ENCODE data around the gene THSD7A. TPM values are rescaled to one million over a fixed set of nuclear protein-coding genes. Genes with fewer than 3 reads are reported as not detected.

Gene THSD7A
- total RNA-seq, 1 donor from 2014 or later, result 8.0 TPM

DNA sequence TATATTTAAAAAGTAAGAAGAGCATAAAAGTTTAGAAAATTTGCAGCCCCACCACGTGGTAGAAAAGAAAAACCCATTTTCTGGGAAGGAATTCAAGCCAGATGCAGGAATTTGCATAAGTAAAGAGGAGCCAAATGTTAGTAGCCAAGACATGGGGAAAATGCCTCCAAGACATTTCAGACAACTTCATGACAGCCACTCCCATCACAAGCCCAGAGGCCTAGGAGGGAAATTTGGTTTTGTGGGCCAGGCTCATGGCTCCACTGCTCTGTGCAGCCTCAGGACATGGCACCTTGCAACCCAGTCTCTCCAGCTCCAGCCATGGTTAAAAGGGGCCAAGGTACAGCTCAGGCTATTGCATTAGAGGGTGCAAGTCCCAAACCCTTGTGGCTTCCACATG lies 411.9 kb downstream of the THSD7A start:
- Histone ChIP-seq H3K4me3 (no peak overlapping the region), H3K36me3 (no peaks in the 10 kb centered on the region), H3K27me3 (no peaks in the 10 kb centered on the region), H3K9me3 (no peaks in the 10 kb centered on the region), H3K27ac (no peak overlapping the region), H3K4me1 (no peaks in the 10 kb centered on the region)
- intact Hi-C loops (cut with DNase I), result no loop called here
- ATAC-seq (no peak), DNase-seq (no peak)
- no peak for TF ChIP-seq CTCF (IDR thresholded peaks at IDR 0.05)

DNA sequence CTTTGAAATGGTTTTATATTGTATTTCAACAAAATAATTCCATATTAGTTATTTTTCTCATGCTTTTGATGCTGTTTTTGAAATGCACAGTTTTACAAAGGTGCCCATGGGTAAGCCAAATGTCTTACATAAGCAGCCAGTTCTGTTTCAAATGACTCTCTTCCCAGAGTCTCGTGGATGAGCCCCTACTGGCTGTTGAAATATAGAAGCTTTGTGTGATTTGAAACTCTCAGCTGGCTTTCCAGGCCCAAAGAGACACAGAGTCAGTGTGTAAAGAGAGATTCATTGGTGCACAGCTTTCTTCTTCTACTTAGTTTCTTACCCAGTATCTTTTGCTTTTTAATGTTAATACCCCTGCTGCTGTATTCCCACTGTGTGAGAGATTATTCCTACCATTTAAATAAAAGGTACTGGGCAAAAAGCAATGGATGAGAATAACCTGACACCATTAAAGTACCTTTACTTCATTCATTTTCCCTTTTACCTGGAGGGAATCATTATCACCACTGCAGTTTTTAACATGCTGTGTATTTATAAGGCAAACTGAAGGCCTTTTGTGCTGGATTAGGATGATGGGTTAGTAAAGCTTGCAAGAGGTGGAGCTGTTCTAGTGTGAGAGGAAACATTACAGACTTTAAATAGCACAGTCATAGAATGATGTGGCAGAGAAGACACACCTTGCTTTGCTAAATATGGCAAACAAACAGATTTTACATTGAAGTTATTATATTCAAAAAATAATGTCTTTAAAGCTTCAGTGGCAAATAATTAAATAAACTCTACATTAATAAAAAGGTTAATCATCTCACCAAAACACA lies 415.1 kb downstream of the THSD7A start:
- ATAC-seq (no peak), DNase-seq (no peak)
- Histone ChIP-seq H3K36me3 (no peaks in the 10 kb centered on the region), H3K9me3 (no peaks in the 10 kb centered on the region), H3K4me1 (no peaks in the 10 kb centered on the region), H3K27me3 (no peaks in the 10 kb centered on the region), H3K27ac (no peak overlapping the region), H3K4me3 (no peak overlapping the region)
- TF ChIP-seq CTCF (IDR thresholded peaks at IDR 0.05), result no peak
- intact Hi-C loops (cut with DNase I), result no loop called here

- no peaks in the 10 kb centered on the region for H3K27me3 ChIP-seq
- H3K4me3 ChIP-seq, result no peak overlapping the region
- no peak for ATAC-seq
- H3K36me3 ChIP-seq, result no peaks in the 10 kb centered on the region
- no peak overlapping the region for H3K27ac ChIP-seq
- H3K9me3 ChIP-seq, result no peaks in the 10 kb centered on the region
- no peak for TF ChIP-seq CTCF (IDR thresholded peaks at IDR 0.05)
- no peaks in the 10 kb centered on the region for H3K4me1 ChIP-seq
- intact Hi-C loops (cut with DNase I), result no loop called here
- no peak for DNase-seq
Measured at GRCh38 chr7:11415101-11415500, 416.9 kb downstream of the THSD7A start.

DNA sequence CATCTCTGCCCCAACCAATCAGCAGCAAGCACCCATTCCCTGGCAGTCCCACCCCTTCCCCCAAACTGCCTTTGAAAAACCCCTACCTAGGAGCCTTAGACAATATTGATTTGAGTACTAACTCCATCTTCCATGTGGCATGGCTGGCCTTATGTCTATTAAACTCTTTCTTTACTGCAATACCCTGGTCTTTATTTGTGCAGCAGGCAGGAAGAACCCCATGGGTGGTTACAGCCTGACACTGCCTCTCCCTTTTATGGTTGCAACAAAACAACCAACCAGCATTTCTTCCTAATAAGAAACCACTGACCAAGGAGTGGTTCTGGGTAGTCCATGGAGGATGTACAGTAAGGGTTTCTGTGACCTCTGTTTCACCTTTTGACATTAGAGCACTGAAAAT lies 418.1 kb downstream of the THSD7A start:
- Histone ChIP-seq H3K4me1 (no peaks in the 10 kb centered on the region), H3K27me3 (no peaks in the 10 kb centered on the region), H3K36me3 (no peaks in the 10 kb centered on the region), H3K4me3 (no peak overlapping the region), H3K9me3 (no peaks in the 10 kb centered on the region), H3K27ac (no peak overlapping the region)
- DNase-seq (no peak), ATAC-seq (no peak)
- no peak for TF ChIP-seq CTCF (IDR thresholded peaks at IDR 0.05)
- intact Hi-C loops (cut with DNase I), result no loop called here

DNA sequence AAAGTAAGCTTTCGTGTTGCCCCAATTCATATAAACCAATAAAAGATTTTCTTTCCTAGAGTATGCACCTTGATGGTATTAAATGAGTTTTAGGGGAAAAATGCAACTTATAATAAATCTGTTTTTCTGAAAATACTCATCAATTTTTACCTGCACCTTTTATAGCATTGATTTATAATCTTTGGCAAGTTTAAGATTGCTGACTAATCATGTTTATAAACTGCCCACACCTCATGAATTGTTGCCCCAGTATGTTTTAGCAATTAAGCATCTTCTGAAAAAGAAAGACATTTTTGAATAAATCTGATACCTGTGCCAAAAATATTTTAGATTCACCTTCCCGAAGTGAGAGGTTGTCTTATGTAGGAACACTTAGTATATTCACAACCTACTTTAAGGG lies 420.0 kb downstream of the THSD7A start:
- no peaks in the 10 kb centered on the region for H3K27me3 ChIP-seq
- no peaks in the 10 kb centered on the region for H3K4me1 ChIP-seq
- DNase-seq, result no peak
- intact Hi-C loops (cut with DNase I), result no loop called here
- ATAC-seq, result no peak
- no peak overlapping the region for H3K4me3 ChIP-seq
- no peak for TF ChIP-seq CTCF (IDR thresholded peaks at IDR 0.05)
- H3K9me3 ChIP-seq, result no peaks in the 10 kb centered on the region
- H3K27ac ChIP-seq, result no peak overlapping the region
- H3K36me3 ChIP-seq, result no peaks in the 10 kb centered on the region
